Caco-2 (cell line): Measurements from ENCODE around the gene DNAH10. TPM values are rescaled to one million over a fixed set of nuclear protein-coding genes. Genes with fewer than 3 reads are reported as not detected.

Experiments used
- BruUV-seq: library from RNA; stranded (reverse); fragments of 400-500 nt; replicated peaks from 2 replicates; lab custom pipeline; 2021; lab: Mats Ljungman, UMichigan
- CTCF ChIA-PET: fragments of 300-600 bp; sonication (Branson Sonifier 250); formaldehyde crosslinking; loops from one replicate; lab custom pipeline; 2022; ENCODE audit warnings: antibody characterized with exemption; lab: Charles Lee
- POLR2A ChIA-PET: fragments of 300-600 bp; sonication (Branson Sonifier 250); formaldehyde crosslinking; loops from one replicate; lab custom pipeline; 2022; ENCODE audit warnings: antibody characterized with exemption; lab: Charles Lee
- DNase-seq, 2 experiments: peaks; one replicate each; pipeline versions ENCODE4 v3.0.0 to v3.0.0-alpha.2; 2020 to 2022
- H3K27me3 ChIP-seq: replicated peaks from 2 replicates; pipeline ENCODE4 v1.6.0; 2011; ENCODE audit warnings: low read length; ENCODE audit not compliant: control insufficient read depth, insufficient read depth
- H3K36me3 ChIP-seq: 2 replicates; pipeline ENCODE4 v1.5.1; 2011; ENCODE audit warnings: low read length; ENCODE audit not compliant: control insufficient read depth, insufficient read depth
- H3K4me1 ChIP-seq: fragments of 250-450 bp; sonication (Bioruptor Pico); 2 replicates; pipeline ENCODE4 v1.5.1; 2020; ENCODE audit warnings: mild to moderate bottlenecking
- H3K4me3 ChIP-seq: 2 replicates; pipeline ENCODE4 v1.5.1; 2011; ENCODE audit warnings: low read depth, mild to moderate bottlenecking, control low read depth, low read length
- H3K9me3 ChIP-seq: fragments of 250-450 bp; sonication (Bioruptor Pico); 2 replicates; pipeline ENCODE4 v1.5.1; 2020; ENCODE audit warnings: mild to moderate bottlenecking, moderate library complexity
- H3K27ac Mint-ChIP-seq: one replicate; pipeline ENCODE4 v1.8.0; 2022; ENCODE audit warnings: mixed read lengths; ENCODE audit not compliant: unreplicated experiment
- H3K27me3 Mint-ChIP-seq: one replicate; pipeline ENCODE4 v1.8.0; 2022; ENCODE audit warnings: mixed read lengths; ENCODE audit not compliant: insufficient read depth, unreplicated experiment
- H3K36me3 Mint-ChIP-seq: one replicate; pipeline ENCODE4 v1.8.0; 2022; ENCODE audit warnings: mild to moderate bottlenecking, mixed read lengths; ENCODE audit not compliant: insufficient read depth, unreplicated experiment
- H3K4me1 Mint-ChIP-seq: one replicate; pipeline ENCODE4 v1.8.0; 2022; ENCODE audit warnings: low read depth, mixed read lengths; ENCODE audit not compliant: unreplicated experiment
- H3K4me3 Mint-ChIP-seq: one replicate; pipeline ENCODE4 v1.8.0; 2022; ENCODE audit warnings: mild to moderate bottlenecking, moderate library complexity, mixed read lengths; ENCODE audit not compliant: unreplicated experiment
- H3K9me3 Mint-ChIP-seq: one replicate; pipeline ENCODE4 v1.8.0; 2022; ENCODE audit warnings: mixed read lengths; ENCODE audit not compliant: unreplicated experiment
- CTCF ChIP-seq, 2 experiments: fragments of 200-600 bp in 1 of 2; IDR thresholded peaks; 1 replicate in 1 of 2; 2 replicates in 1 of 2; pipeline versions ENCODE4 v1.5.1 to v1.8.0; 2011 to 2022; ENCODE audit warnings: antibody characterized with exemption in 1 of 2, control low read depth in 1 of 2, inconsistent platforms in 1 of 2, low read depth in 1 of 2, low read length in 1 of 2, mild to moderate bottlenecking in 1 of 2, moderate library complexity in 1 of 2; ENCODE audit not compliant: insufficient read depth in 1 of 2, severe bottlenecking in 1 of 2, unreplicated experiment in 1 of 2
- intact Hi-C: fragments of 100-400 bp; cut with micrococcal nuclease; formaldehyde crosslinking; loops from one replicate; pipeline ENCODE4 v1.10.0; 2022; ENCODE audit not compliant: unreplicated experiment
- total RNA-seq: library from RNA; stranded (reverse); gene quantifications from 2 replicates; pipeline ENCODE4 v1.2.3, GENCODE V29; 2022

DNAH10 gene
- total RNA-seq, 1 experiment from 2014 or later, result 0.45 TPM

GRCh38 chr12:123967121-123967586 is 205.1 kb downstream of the DNAH10 start:
- Mint-ChIP-seq H3K9me3 (no peaks in the 10 kb centered on the region), H3K27me3 (no peaks in the 10 kb centered on the region), H3K36me3 (peaks cover 10% of the 10 kb centered on the region), H3K4me1 (no peaks in the 10 kb centered on the region), H3K4me3 (no peak overlapping the region), H3K27ac (no peak overlapping the region)
- POLR2A ChIA-PET, result no interaction called here
- DNase-seq, result no peak
- CTCF ChIA-PET, result no interaction called here
- Histone ChIP-seq H3K36me3 (no peaks in the 10 kb centered on the region), H3K9me3 (no peaks in the 10 kb centered on the region), H3K4me3 (no peak overlapping the region), H3K4me1 (no peaks in the 10 kb centered on the region), H3K27me3 (no peaks in the 10 kb centered on the region)
- no peak for TF ChIP-seq CTCF (IDR thresholded peaks at IDR 0.05; ENCODE audit: insufficient read depth in 1 of 2, low read depth in 1 of 2, low read length in 1 of 2, severe bottlenecking in 1 of 2, unreplicated experiment in 1 of 2)
- intact Hi-C loops, result no loop called here
- no TSS peak for BruUV-seq

- peaks cover 29% of the 10 kb centered on the region for H3K36me3 Mint-ChIP-seq
- no TSS peak for BruUV-seq
- Histone ChIP-seq H3K27me3 (no peaks in the 10 kb centered on the region), H3K9me3 (no peaks in the 10 kb centered on the region), H3K4me3 (peak overlapping the region; percentile 91), H3K4me1 (peaks cover 8% of the 10 kb centered on the region; the same call in 1 of the 2 replicates), H3K36me3 (no peaks in the 10 kb centered on the region; the same call in 1 of the 2 replicates)
- ChIA-PET CTCF (no interaction called here), POLR2A (no interaction called here)
- peak overlapping the region; percentile 92 for H3K27ac Mint-ChIP-seq
- peaks cover 15% of the 10 kb centered on the region for H3K4me1 Mint-ChIP-seq
- intact Hi-C loops, result no loop called here
- no peaks in the 10 kb centered on the region for H3K9me3 Mint-ChIP-seq
- no peaks in the 10 kb centered on the region for H3K27me3 Mint-ChIP-seq
- peak overlapping the region; percentile 96 for H3K4me3 Mint-ChIP-seq
- no peak for DNase-seq
- no peak for TF ChIP-seq CTCF (IDR thresholded peaks at IDR 0.05; ENCODE audit: insufficient read depth in 1 of 2, low read depth in 1 of 2, low read length in 1 of 2, severe bottlenecking in 1 of 2, unreplicated experiment in 1 of 2)
These were observed 209.3 kb downstream of the DNAH10 start for GRCh38 chr12:123971449-123971769.

GRCh38 chr12:123971770-123972456 is 209.8 kb downstream of the DNAH10 start:
- peak overlapping the region; percentile 96 for H3K4me3 Mint-ChIP-seq

More at GRCh38 chr12:123971770-123972456, 209.8 kb downstream of the DNAH10 start:
- H3K36me3 Mint-ChIP-seq, result peaks cover 34% of the 10 kb centered on the region
- intact Hi-C loops, result loop anchor here (2.0 kb wide), 1 partner anchor 105 kb away; no protein-coding TSS in a partner anchor
- no TSS peak for BruUV-seq
- no peaks in the 10 kb centered on the region for H3K9me3 ChIP-seq
- POLR2A ChIA-PET, result no interaction called here
- H3K4me1 ChIP-seq, result peaks cover 8% of the 10 kb centered on the region; the same call in 1 of the 2 replicates
- no peaks in the 10 kb centered on the region; the same call in 1 of the 2 replicates for H3K36me3 ChIP-seq
- CTCF ChIA-PET, result no interaction called here
- H3K4me3 ChIP-seq, result peak overlapping the region; percentile 91
- H3K27me3 Mint-ChIP-seq, result no peaks in the 10 kb centered on the region
- peak; percentile 48 to 58 for DNase-seq
- H3K9me3 Mint-ChIP-seq, result no peaks in the 10 kb centered on the region
- H3K27me3 ChIP-seq, result no peaks in the 10 kb centered on the region
- no peak for TF ChIP-seq CTCF (IDR thresholded peaks at IDR 0.05; ENCODE audit: insufficient read depth in 1 of 2, low read depth in 1 of 2, low read length in 1 of 2, severe bottlenecking in 1 of 2, unreplicated experiment in 1 of 2)
- H3K4me1 Mint-ChIP-seq, result peaks cover 15% of the 10 kb centered on the region
- H3K27ac Mint-ChIP-seq, result peak overlapping the region; percentile 92
